Measurements from ENCODE around the gene ENOSF1. TPM values are rescaled to one million over a fixed set of nuclear protein-coding genes. Genes with fewer than 3 reads are reported as not detected.

ENOSF1 gene
- total RNA-seq, 1 donor from 2014 or later, result 58.4 TPM

DNA sequence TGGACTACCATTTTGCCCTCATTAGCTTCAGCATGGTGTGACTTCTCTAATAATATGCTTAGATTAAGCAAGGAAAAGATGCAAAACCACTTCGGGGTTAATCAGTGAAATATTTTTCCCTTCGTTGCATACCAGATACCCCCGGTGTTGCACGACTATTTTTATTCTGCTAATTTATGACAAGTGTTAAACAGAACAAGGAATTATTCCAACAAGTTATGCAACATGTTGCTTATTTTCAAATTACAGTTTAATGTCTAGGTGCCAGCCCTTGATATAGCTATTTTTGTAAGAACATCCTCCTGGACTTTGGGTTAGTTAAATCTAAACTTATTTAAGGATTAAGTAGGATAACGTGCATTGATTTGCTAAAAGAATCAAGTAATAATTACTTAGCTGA, 38.7 kb downstream of the ENOSF1 start:
- no peak for DNase-seq (ENCODE audit: low spot score)

- no peak for DNase-seq (ENCODE audit: low spot score)
Measured at GRCh38 chr18:673317-673716, 39.1 kb downstream of the ENOSF1 start.

DNA sequence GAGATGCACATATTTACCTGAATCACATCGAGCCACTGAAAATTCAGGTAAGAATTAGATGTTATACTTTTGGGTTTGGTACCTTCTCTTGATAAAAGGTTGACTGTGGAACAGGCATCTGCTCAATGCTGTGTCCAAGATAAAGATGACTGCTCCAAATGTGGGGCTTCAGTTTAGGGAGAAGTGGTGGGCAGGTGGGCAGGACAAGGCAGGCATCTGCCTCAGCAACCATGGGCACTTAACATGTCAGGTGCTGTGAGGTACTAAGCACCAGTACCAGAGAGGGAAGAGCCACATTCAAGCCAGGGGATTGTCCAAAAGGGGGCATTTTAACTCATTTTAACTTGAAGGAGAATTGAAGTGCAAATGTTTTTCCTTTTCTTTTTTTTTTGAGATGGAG, 41.0 kb downstream of the ENOSF1 start:
- DNase-seq (ENCODE audit: low spot score), result no peak

- DNase-seq (ENCODE audit: low spot score), result no peak
Measured at GRCh38 chr18:670522-670921, 41.9 kb downstream of the ENOSF1 start.

GRCh38 chr18:669077-669476, 43.4 kb downstream of the ENOSF1 start:
- DNase-seq (ENCODE audit: low spot score), result no peak

DNA sequence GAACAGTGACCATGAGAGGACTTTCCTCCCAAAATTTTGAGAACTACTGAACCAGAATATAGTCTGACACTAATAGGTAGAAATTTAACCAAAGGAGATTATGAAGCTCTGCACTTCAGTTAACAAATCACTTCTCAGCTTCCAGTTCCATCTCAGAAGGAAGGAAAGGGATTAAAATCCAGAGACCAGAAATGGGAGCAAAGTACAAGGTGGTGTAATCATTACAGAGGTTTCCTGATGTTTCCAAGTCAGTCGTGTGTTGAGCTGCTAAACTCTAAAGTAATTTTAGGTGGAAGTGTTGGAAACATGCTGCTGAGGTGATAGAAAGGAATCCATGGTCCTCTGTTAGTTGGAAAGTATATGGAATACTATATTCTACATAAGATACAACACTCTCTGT, 44.2 kb downstream of the ENOSF1 start:
- DNase-seq (ENCODE audit: low spot score), result no peak

GRCh38 chr18:666628-667027, 45.8 kb downstream of the ENOSF1 start:
- DNase-seq (ENCODE audit: low spot score), result no peak

- no peak for DNase-seq (ENCODE audit: low spot score)
Measured at GRCh38 chr18:666177-666576, 46.3 kb downstream of the ENOSF1 start.

GRCh38 chr18:662197-662596, 50.2 kb downstream of the ENOSF1 start:
- DNase-seq (ENCODE audit: low spot score), result no peak

DNA sequence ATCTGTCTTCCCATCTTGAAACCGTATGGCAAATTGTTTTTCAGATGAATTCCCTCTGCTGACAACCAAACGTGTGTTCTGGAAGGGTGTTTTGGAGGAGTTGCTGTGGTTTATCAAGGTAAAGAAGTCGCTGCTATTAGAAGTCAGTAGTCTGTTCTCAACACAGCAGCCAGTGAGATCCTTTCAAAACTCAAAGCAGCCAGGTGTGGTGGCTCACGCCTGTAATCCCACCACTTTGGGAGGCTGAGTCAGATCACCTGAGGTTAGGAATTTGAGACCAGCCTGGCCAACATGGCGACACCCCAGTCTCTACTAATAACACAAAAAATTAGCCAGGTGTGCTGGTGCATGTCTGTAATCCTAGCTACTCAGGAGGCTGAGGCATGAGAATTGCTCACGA, 52.8 kb downstream of the ENOSF1 start:
- DNase-seq (ENCODE audit: low spot score), result no peak

DNA sequence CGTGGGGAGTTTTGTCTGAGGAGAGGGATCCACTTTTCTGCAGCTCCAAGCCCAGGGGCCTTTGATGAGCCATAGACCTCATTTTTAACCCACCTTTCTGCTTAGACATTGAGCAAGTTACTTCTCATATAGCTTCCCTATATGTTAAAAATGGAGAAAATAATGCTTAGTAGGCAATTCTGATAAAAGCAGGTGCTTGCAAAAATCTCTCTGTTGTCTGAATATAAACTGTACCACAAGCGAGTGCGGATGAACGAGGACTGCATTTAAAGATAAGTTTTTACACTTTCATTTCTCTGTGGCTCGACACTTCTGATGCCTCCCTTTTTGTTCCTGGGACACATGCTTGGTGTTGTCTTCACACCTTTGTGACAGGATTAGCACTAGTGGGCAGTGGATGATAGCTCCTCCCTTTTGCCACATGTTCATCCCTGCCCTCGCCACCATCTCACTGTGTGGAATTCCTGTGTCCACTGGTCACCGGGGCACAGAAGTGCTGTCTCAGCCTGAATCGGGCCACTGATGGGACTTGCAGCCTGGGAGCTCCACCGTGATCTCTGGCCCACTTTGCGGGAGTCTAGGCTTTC, 53.4 kb downstream of the ENOSF1 start:
- DNase-seq (ENCODE audit: low spot score), result no peak

DNA sequence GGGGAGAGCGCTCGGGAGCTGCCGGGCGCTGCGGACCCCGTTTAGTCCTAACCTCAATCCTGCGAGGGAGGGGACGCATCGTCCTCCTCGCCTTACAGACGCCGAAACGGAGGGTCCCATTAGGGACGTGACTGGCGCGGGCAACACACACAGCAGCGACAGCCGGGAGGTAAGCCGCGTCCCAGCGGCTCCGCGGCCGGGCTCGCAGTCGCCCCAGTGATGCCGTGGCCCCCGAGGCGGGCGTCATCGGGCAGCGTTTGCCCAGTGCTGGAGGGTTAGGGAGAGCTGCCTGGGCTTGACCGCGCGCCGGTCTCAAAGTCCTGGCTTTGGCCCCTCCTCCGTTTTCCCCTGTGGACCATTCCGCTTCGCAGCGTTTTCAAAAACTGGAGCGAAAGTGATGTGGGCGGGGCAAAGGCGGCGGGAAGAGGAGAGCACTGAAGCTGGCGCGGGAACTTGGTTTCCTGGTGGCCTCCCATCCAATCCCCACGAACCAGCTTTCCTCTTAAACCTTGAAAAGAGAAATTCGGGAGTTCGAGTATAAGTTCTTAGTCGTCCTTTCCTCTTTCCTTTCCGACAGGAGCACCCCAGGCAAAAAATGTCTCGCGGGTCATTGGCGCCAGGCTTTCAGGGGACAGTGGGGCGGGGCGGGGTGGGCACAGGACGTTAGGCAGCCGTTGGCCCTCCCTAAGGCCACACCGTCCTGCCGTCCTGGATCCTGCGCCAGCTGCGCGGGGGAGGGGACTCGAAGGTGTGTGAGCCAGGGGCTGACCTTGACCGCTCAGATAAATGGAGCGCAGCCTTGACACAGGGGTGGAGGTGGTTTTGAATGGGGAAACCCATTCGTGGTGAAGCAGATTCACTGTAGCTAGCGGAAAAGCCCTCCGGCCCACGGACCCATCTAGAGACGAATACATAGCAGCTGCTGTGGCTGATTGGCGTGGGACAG, 54.2 kb downstream of the ENOSF1 start:
- DNase-seq (ENCODE audit: low spot score), result peak; percentile 81

- DNase-seq (ENCODE audit: low spot score), result no peak
Measured at GRCh38 chr18:657311-658000, 55.0 kb downstream of the ENOSF1 start, which contains the start of gene TYMS. TSS of gene TYMS (plus strand) at chr18:657653. CDS start at chr18:657743, 90 bp downstream.

- DNase-seq (ENCODE audit: low spot score), result no peak
Measured at GRCh38 chr18:655445-655844, 57.0 kb downstream of the ENOSF1 start.

- DNase-seq (ENCODE audit: low spot score), result no peak
Measured at GRCh38 chr18:654601-655000, 57.8 kb downstream of the ENOSF1 start.

DNA sequence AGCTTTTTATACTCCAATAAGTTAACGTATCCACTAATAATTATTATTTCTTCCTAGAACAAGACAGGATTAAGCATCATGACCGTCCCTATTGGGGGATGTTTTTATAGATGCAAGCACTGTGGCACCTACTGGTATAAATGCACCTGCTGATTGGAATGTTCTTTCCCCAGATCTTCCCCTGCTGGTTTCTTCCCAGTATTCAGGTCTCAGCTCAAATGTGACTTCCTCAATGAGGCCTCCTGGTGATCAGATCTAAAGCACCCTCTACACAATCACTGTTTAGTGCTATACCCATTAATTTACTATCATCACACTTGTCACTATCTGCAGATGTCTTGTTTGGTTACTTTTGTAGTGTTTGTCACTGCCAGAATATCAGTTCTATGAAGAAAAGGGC, 58.9 kb downstream of the ENOSF1 start:
- no peak for DNase-seq (ENCODE audit: low spot score)

DNA sequence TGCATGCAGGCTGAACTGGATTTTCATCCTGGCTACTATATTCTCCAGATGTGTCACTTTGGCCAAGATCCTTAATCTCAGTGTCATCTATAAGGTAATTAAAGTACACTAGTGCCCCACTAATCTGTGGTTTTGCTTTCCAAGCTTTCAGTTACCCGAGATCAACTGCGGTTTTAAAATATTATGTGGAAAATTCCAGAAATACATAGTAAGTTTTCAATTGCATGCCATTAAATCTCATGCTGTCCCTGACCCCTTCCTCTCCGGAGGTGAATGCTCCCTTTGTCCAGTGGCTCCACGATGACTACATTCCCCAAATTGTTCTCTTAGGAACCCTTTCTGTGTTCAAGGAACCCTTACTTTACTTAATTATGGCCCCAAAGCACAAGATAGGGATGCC, 60.3 kb downstream of the ENOSF1 start:
- no peak for DNase-seq (ENCODE audit: low spot score)

DNA sequence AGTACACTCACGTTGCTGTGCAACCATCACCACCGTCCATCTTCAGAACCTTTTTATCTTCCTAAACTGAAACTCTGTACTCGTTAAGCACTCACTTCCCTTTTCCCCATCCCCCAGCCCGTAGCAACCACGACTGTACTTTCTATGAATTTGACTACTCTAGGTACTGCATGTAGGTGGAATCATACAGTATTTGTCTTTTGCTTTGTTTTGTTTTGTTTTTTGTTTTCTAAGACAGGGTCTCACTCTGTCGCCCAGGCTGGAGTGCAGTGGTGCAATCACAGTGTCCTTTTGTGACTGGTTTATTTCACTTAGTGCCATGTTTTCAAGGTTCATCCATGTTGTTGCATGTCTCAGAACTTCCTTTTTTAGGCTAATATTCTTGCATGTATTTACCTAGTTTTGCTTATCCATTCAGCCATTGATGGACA, 62.0 kb downstream of the ENOSF1 start:
- no peak for DNase-seq (ENCODE audit: low spot score)

DNA sequence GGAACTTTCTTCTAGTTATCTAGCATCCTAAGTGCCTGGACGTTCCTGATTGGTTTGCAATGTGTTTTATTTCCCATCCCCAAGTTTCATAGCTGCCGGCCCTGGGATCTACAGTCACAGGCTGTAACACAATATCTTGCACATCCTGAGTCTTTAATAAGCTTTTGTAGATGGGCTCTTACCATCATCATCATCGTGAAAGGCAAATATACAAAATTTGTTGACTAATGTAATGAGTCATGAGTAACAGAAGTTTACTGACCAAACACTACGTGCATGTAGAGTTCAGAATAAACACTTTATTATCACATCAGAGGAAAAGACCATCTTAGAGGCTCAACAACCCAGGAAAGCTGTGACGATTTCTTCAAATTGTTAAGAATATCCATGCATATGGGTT, 63.1 kb downstream of the ENOSF1 start:
- DNase-seq (ENCODE audit: low spot score), result no peak

DNA sequence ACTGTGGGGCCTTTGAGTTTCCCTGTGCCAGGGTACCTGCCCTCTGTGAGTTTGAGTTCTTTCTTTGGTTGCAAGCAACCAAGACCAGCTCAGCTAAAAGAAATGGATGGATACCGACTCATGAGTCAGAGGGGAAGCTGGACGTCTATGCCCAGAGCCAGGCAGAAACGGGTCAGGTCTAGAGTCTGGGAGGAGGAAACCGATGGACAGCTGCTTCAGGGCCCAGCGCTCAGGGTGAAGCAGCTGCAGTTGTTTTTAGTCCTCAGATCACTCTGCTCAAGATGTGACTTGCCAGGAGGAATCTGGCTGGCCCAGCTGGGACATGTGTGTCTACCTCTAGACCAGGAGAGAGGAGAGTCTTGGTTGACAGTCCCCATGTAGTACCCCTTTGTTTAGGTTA, 65.1 kb downstream of the ENOSF1 start:
- no peak for DNase-seq (ENCODE audit: low spot score)

GRCh38 chr18:644395-645004, 67.9 kb downstream of the ENOSF1 start:
- no peak for DNase-seq (ENCODE audit: low spot score)

- DNase-seq (ENCODE audit: low spot score), result no peak
Measured at GRCh38 chr18:641224-641623, 71.2 kb downstream of the ENOSF1 start.

Data from mucosa of gallbladder (tissue), 1 donor.